NCI-H146 (cell line): Measurements from ENCODE around the gene COL6A1.
A peak's percentile ranks its signal among the peaks of the same experiment; 100 is the strongest.
"Not testable (repeated sequence)": the region's sequence is repeated elsewhere in the genome, so short reads cannot be mapped to it uniquely, and the experiment has no call there.

ENCODE experiments used
- DNase-seq: peaks from one replicate; lab custom pipeline; 2025; lab: John Stamatoyannopoulos, UW

Gene COL6A1

DNA sequence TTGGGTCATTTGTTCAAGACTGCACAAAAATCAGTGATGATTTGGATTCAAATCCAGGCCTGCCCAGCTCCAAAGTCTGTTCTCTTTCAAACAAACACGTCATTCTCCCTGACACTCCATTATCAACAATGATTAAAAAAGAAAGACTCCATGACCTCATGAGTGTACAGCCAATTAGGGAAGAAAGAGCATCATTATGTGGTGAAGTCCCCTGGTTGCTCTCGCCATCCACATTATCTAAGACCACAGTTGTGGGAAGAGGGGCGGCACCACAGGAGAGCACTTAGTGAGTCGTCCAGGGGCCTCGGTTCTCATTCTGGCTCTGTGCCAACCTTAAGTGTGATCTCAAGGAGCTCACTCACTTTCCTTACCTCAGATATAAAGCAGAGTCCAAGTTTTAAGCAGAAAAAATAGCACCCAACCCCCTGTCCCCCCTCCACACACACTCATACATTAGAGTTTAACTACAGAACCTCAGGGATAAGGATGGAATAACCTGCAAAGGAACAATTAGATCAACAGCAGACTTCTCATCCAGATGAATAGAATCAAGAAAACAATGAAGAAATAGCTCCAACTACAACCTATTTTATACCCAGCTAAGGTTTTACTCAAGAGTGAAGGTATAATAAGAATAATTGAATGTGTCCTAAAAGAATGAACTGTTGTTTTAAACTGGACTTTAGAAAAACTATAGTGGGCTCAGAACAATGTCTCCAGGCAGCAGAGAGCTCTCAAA is 47.8 kb downstream of the COL6A1 start:
- no peak for DNase-seq

DNA sequence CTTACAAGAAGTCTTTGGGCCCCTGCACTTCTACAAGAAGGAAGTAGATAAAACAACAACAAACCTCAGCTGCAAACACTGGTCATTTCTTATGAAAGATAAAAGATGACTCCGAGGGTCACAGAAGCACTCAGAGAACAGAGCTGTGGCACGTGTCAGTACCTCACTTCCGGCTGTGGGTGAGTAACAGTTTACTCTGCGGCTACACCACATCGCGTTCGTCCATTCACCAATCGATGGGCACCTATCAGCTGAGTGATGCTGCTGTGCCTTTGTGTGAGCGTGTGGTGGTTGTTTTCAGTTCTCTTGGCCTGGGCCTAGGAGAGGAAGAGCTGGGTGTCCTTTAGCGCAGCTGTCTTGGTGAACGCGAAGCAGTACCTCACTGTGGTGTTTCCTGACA is 49.9 kb downstream of the COL6A1 start:
- DNase-seq, result no peak

DNA sequence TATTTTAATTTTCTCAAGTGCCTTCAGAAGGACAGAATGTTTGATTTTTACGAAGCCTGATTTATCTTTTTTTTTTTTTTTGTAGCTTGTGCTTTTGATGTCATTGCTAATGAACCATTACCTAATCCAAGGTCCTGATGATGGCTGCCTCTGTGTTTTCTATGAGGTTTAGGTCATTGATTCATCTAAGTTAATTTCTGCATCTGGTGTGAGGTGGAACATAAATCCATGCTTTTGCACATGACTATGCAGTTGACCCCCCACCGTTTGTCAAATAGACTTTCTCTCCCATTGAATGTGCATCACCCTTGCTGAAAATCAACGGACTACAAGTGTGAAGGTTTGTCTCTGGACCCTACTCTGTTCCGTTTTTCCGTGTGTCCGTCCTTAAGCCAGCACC is 50.5 kb downstream of the COL6A1 start:
- DNase-seq, result no peak

DNA sequence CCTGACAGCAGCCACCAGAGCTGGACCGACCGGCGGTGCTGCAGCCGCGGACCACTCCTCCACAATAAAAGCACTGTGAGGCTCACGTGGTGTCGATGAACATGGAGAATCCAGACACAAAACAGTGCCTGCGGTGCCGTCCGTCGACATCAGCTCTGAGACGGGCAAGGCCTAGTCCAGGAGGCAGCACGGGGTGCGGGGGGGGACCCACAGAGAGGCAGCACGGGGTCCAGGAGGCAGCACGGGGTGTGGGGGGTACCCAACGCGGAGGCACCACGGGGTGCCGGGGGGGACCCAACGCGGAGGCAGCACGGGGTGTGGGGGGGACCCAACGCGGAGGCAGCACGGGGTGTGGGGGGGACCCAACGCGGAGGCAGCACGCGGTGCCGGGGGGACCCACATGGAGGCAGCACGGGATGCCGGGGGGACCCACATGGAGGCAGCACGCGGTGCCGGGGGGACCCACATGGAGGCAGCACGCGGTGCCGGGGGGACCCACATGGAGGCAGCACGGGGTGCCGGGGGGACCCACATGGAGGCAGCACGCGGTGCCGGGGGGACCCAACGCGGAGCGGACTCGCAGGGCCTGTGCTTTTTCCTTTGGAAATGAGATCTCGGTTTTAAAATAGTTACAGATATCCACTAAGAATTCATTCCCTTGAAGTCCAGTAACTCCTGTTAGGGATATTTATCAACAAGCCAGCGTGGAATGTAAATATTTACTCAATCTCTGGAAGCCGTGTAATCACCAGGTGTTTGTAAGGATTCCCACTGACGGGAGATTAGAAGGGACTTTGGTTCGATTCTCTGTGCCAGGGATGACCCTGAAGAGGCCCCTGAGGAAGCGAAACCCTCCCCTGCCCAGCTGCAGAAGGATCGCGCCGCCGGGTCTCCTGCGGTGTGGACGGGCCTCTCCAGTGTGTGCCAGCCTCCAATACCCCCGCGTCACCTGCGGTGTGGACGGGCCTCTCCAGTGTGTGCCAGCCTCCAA is 52.1 kb downstream of the COL6A1 start:
- DNase-seq, result no peak

DNA sequence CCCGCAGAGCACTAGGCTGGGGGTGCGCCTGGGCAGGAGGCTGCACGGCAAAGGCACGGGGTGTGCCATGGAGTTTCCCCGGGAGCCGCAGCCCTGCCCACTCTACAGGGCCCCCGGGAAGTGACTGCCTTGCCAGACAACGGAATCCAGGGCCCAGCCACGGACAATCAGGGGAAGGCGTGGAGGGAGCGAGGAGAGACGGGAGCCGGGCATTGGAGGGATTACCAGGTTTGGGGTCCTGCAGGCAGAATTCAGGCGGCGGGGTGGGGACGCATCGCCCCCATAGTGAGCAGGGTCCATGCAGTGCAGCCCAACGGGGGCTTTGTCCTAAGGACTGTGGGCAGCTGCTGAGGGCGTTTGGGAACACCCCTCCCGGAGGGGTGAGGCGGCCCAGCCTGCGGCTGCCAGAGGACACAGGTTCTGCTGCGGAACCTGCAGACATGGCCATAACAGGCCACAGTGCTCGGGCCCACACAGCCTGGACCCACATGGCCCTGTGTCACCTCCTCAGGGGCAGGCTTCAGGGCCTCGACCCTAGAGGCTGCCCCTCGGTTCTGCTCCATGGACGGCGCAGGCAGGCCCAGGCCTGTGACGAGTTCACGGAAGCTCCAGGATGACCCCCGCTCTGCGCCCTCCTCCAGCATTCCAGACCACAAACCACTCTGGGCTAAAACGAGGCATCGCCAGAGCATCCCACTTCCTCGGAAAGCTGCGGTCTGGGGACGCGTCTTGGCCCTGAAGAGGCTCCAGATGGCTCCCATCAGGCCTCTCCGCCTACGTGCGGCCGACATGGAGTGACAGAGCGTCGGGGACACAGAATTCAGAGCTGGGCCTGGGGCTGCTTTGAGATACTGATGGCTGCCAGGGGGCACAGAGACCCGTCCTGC is 54.5 kb downstream of the COL6A1 start:
- DNase-seq, result no peak

DNA sequence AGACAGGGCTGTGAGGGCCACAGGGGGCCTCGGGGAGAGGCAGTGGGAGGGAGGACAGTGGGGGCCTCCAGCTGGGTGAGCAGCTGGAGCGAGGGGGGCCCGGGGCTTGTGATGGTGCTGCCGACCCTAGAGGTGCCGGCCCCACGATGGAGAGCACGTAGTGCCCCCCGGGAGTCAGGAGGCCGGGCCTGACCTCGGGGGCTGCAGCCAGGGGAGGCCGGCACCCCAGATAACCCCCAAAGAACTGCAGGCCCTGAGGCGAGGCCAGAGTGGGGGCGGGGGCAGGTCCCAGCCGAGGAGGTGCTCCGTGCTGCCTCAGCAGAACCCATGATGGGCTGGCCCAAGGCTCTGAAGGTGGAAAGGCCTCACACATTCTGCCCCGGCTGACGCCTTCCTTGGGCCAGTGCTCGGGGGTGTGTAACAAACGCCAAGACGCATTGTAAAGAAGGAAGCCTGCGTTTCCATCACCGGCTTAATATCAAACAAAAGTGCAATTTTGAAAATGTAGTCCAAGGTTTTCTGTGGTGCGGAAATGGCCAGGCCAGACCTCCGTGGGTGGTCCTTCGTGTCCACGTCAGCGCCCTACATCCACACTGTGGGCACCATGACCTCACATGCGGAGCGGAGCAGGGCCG is 55.2 kb downstream of the COL6A1 start:
- DNase-seq, result no peak

DNA sequence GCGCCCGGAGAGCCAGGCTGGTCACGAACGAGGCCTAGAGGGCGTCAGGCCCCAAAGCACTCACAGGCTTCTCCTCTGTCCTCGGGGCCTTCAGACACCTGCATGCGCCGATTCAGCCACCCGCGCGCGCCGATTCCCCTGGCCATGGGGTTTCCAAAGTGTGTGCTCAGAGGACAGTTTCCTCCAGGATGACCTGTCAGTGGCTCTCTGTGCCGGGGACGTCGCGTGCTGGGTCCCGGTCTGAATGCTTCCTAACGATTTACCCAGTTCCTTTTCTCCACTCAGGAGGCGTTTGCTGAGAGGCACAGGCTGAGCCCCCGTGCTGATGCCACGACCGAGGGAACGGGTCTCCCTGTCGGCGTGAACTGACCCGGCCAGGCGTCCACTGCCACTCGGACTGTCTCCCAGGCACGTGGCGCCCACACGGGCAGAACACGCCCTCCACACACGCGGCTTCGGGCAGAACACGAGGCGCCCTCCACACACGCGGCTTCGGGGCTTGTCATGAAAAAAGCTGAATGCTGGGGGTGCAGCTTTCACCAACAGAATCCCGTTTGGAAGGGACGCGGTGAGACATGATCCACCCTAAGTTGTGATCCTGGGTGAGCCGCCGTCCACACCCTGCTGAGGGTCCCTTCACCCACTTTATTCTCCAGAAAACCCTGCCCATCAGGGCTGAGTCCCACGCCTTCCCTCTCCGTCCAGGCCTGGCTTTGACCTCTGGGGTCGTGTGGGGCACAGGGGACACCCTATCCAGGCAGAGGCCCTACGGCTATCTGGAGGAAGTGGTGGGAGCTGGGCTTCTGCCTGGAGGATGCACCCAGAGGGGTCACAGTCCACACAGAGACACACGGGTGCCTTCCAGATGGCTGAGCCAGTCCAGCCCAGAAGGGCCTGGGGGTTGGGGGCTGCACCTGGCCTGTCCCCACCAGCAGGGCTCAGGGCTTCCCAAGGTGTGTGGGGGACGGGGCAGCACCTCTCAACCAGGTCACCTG is 56.1 kb downstream of the COL6A1 start:
- DNase-seq, result no peak

DNA sequence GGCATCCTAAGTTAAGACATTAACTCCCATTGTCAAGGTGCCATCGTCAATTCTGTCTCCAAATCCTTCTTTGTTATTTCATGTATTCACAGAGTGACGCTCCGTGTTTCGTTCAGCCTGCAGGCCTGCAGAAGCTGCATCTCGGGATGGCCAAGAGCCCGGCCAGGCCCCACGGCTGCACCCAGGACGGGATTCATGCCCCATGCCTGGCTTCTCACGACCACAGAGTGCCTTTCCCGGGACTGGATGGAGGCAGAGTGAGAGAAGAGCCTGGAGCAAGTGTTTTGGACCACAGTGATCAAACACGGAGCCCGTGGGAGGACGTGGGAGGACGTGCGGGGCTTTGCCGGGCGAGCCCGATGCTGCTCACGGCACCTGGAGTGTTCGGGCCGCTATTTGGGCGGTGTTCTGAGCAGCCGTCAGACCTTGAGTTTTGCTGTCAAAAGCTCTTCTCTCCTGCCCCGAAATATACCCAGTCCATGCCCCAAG is 56.8 kb downstream of the COL6A1 start:
- DNase-seq, result no peak

DNA sequence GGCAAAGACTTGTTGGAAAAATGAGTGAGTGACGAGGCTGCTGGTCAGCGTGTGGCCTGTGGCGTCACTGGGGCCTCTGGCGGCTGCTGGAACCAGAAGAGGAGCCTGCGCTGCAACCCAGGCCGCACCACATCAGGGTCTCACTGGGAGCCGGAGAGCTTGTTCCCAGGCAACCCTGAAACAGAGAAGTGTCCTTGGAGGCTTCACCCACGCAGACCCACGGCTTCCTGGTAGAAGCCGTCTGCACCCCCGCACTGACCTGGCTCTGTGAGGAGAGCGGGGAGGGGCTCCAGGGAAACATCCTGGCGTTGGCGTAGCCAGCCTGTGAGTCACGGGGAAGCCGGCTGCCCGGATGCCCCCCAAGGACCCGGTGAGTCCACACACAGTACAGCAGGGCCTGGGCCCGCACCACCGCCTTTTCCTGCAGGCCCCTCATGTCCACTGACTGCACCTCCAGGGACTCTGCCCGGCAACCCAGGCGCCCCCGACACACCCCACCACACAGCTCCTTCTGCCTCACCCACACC is 57.4 kb downstream of the COL6A1 start:
- DNase-seq, result no peak

DNA sequence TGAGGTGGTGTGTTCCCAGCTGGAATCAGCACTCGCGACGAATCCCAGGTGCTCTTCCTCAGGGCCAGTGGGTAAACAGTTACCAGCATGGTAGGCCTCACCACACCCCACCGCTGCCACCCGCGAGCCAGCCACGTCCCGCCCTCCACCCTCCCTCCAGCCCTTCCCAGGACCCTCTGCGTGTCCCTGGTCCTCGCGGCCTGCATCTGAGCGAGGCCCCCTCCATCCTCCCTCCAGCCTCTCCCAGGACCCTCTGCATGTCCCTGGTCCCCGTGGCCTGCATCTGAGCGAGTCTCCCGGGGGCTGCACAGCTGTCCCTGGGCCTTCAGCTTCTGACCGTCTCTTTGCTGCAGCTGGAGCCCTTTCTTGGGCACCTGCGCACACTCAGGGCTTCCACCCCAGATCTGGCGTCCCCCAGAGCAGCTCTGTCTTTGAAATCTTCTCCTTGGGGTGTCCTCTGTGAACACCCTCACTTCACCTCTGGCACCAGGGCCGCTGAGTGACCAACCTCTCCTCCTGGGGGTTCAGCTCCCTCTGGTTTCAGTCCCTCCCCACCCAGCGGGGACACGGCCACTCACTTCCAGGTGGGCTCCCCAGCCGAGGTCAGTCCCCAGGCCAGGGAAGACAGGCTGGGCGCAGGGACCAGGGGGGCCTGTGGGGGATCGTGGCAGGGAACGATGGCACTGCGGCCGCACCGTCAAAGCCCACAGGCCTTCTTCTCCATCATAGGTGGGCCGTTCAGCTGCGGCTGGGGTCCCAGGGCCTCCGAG is 58.5 kb downstream of the COL6A1 start:
- DNase-seq, result no peak

DNA sequence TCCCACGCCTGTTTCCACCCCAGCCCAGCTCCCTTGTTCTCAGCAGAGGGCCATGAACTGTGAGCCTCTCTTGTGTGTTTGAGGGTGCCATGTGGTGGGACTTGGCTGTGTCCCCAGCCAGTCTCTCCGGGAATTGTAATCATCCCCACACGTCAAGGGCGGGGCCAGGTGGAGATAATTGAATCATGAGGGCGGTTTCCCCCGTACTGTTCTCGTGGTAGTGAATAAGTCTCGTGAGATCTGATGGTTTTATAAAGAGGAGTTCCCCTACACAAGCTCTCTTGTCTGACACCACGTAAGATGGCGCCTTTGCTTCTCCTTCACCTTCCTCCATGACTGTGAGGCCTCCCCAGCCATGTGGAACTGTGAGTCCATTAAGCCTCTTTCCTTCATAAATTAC is 59.1 kb downstream of the COL6A1 start:
- no peak for DNase-seq

DNA sequence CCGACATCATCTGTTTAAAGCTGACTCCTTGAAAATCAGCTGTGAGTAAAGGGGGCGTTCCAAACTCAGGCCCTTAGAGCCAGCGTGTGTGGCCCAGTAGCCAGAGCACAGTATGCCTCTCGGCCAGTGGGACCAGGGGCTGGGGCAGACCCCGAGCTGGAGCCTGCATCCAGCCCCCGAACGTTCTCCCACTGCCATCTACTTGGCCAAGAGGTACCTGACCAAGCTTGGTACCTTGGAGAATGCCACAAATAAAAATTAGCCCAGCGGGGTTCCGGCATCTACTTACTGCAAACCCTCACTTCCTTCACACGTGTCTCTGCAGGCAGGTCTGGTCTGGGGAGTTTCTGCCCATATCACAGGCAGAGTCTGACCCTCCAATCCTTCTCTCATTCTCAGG is 59.6 kb downstream of the COL6A1 start:
- no peak for DNase-seq

DNA sequence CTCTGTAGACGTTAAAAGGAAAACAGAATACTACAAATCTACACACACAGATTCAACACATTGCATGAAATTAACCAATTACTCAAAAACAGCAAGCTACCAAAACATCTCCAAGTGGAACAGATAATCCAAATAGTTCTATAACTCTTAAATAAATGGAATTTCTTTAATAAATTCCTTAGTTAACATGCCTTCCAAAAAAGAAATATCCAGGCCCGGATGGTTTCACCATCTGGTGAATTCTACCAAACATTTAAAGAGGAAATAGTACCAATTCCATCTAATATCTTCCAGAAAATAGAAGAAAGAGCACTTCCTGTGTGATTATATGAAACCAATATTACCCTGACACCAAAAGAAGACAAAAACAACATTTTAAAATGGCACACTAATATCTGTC is 63.6 kb downstream of the COL6A1 start:
- no peak for DNase-seq

DNA sequence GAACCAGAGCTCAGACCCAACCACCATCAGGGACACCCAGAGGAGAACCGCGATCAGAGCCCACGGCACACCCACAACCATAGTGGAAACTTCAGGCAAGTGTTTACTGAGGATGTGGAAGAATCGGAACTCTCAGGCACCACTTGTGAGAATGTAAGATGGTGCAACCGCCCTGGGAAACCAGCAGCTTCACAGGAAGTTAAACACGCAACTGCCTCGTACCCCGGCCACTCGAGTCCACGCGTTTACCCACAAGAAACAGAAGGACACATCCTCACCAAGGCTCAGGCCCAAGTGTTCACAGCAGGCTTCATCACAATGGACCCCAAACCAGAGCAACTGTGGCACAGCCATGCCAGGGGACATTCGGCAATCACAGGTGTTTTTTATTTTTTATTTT is 64.9 kb downstream of the COL6A1 start:
- DNase-seq, result no peak

DNA sequence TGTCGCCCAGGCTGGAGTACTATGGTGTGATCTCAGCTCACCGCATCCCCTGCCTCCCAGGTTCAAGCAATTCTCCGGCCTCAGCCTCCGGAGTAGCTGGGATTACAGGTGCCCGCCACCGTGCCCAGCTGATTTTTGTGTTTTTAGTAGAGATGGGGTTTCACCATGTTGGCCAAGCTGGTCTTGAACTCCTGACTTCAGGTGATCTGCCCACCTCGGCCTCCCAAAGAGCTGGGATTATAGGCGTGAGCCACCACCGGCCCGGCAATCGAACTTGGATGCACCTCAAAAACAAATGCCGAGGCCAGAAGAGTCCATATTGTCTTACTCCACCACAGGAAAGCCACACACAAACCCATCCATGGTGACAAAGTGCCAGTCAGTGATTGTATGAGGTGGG is 65.3 kb downstream of the COL6A1 start:
- not testable (repeated sequence) for DNase-seq

DNA sequence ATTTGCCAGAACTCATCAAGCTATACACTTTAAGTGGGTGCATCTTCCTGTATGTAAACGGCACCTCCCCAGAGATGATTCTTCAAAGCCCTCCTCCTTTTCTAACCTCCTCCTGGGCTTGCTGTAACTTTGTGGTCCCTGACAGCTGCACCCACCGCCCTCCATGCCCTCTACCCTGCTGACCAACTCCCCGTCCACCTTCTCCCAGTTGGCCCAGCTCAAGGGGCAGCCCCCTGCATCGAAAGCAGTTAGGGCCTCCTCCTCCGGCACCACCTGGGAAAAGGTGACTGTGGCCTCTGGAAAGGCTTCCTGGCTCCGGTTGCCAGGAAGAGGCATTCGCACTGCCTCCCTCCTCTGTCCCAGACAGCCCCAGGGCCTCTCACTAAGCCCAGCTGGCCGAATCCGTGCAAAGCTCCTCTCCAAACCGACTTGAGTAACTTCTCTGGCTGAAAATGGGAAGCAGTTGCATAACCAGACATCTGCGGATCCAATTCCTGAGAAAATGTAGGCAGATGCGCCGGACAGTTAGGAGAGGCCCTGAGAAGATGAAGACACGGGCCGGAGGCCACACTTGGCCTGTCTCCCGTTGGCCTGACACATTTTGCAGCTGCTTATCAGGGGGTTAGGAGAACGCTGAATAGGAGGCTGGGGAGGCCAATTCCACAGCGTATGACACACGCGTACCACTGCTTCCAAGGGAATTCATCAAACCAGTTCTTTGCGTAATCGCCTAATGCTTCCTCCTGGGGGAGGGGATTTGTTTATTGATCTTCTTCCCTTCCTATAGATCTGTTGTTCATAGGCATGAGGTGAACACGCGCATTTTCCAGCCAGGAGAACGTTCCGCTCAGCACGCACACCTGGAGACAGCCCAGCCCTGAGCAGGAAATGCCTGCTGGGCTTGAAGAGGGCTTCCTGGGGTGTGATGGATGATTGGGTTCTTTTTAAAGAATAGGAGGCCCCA is 67.6 kb downstream of the COL6A1 start:
- peak; percentile 52 for DNase-seq

DNA sequence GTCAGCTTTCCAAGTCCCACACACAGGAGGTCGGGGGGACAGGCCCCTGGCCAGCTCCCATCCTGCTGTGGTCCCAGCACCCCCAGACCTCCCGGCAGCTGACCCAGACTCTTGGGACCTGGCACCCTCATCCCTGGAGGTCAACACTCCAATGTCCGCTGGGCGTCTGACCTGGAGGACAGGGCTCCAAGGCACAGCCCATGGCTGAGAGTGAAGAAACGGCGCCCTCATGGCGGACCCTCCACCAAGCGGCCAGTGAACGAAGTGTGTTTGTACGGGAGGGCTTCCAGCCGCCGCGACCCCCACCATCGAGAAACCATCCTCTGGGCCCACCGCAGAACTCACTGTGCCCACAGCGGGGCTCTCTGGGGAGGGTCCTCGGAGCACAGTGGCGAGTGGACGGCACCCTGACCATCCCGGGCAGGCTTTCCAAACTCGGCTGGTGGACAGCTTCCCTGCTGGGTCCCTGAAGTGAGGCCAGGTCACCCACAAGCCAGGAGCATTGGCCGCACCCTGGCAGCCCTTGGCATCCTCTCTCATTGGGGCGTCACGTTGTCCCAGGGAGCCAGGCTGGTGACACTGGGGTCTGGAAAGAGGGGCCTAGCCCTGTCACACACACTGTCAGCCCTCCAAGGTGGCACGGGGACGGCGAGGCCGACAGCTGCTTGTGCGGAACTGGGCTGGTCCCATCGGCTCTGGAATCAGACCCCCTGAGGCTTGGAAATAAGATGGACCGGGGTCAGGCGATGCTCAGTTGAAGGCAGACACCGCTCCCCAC is 68.5 kb downstream of the COL6A1 start:
- DNase-seq, result no peak
